H9 (cell line): ENCODE results near the gene TCF7L1. TPM values are rescaled to one million over a fixed set of nuclear protein-coding genes. Genes with fewer than 3 reads are reported as not detected.

Experiments used
- DNase-seq: peaks from one replicate; pipeline ENCODE4 v3.0.0-alpha.2; 2017
- H2AFZ ChIP-seq: one replicate; pipeline ENCODE4 v1.6.1; 2013; ENCODE audit warnings: mild to moderate bottlenecking, low read length, control low read depth, moderate library complexity
- H2AK5ac ChIP-seq: 2 replicates; pipeline ENCODE4 v1.6.1; 2013; ENCODE audit warnings: low read length, control low read depth, mixed read lengths; ENCODE audit not compliant: insufficient read length
- H2BK120ac ChIP-seq: one replicate; pipeline ENCODE4 v1.6.1; 2013; ENCODE audit warnings: low read depth, mild to moderate bottlenecking, low read length, control low read depth, inconsistent platforms; ENCODE audit not compliant: poor library complexity, severe bottlenecking
- H2BK12ac ChIP-seq: 2 replicates; pipeline ENCODE4 v1.6.1; 2013; ENCODE audit warnings: low read length, control low read depth, mixed read lengths, low read depth; ENCODE audit not compliant: insufficient read length
- H2BK15ac ChIP-seq: 2 replicates; pipeline ENCODE4 v1.6.1; 2013; ENCODE audit warnings: low read depth, low read length, control low read depth
- H2BK20ac ChIP-seq: one replicate; pipeline ENCODE4 v1.6.1; 2013; ENCODE audit warnings: low read depth, mild to moderate bottlenecking, low read length, control low read depth, inconsistent platforms; ENCODE audit not compliant: poor library complexity, severe bottlenecking
- H2BK5ac ChIP-seq: 2 replicates; pipeline ENCODE4 v1.6.1; 2013; ENCODE audit warnings: low read length, control low read depth, mixed read lengths; ENCODE audit not compliant: insufficient read length
- H3K14ac ChIP-seq: 2 replicates; pipeline ENCODE4 v1.6.1; 2013; ENCODE audit warnings: low read length, control low read depth; ENCODE audit not compliant: insufficient read depth
- H3K18ac ChIP-seq: 2 replicates; pipeline ENCODE4 v1.6.1; 2013; ENCODE audit warnings: low read depth, mild to moderate bottlenecking, mixed read lengths, low read length, control low read depth; ENCODE audit not compliant: insufficient read length
- H3K23ac ChIP-seq: 2 replicates; pipeline ENCODE4 v1.6.1; 2013; ENCODE audit warnings: low read length, control low read depth, mixed read lengths, low read depth; ENCODE audit not compliant: insufficient read length
- H3K23me2 ChIP-seq: 2 replicates; pipeline ENCODE4 v1.6.1; 2013; ENCODE audit warnings: low read depth, mild to moderate bottlenecking, mixed read lengths, low read length, control low read depth; ENCODE audit not compliant: insufficient read length, poor library complexity, severe bottlenecking
- H3K27ac ChIP-seq: 2 replicates; pipeline ENCODE4 v1.5.1; 2013; ENCODE audit warnings: low read length, control low read depth, mixed read lengths, low read depth; ENCODE audit not compliant: insufficient read length
- H3K27me3 ChIP-seq: 2 replicates; pipeline ENCODE4 v1.6.1; 2013; ENCODE audit warnings: low read length, control low read depth, inconsistent platforms; ENCODE audit not compliant: insufficient read depth
- H3K4ac ChIP-seq: 2 replicates; pipeline ENCODE4 v1.6.1; 2013; ENCODE audit warnings: low read depth, mild to moderate bottlenecking, control low read depth, inconsistent platforms, low read length, moderate library complexity
- H3K4me1 ChIP-seq: 2 replicates; pipeline ENCODE4 v1.6.1; 2013; ENCODE audit warnings: low read length, control low read depth, inconsistent platforms; ENCODE audit not compliant: insufficient read depth
- H3K4me2 ChIP-seq: 2 replicates; pipeline ENCODE4 v1.6.1; 2013; ENCODE audit warnings: low read length, control low read depth, mixed read lengths; ENCODE audit not compliant: insufficient read length, insufficient read depth
- H3K56ac ChIP-seq: 2 replicates; pipeline ENCODE4 v1.6.1; 2013; ENCODE audit warnings: low read depth, mild to moderate bottlenecking, mixed read lengths, low read length, control low read depth; ENCODE audit not compliant: insufficient read length
- H3K79me1 ChIP-seq: 2 replicates; pipeline ENCODE4 v1.6.1; 2013; ENCODE audit warnings: low read depth, mild to moderate bottlenecking, moderate library complexity, low read length, control low read depth, inconsistent platforms; ENCODE audit not compliant: insufficient read depth, poor library complexity, severe bottlenecking
- H3K79me2 ChIP-seq: 2 replicates; pipeline ENCODE4 v1.6.1; 2013; ENCODE audit warnings: low read length, control low read depth, inconsistent platforms; ENCODE audit not compliant: insufficient read depth
- H3K9ac ChIP-seq: 2 replicates; pipeline ENCODE4 v1.6.1; 2013; ENCODE audit warnings: low read length, control low read depth, mixed read lengths; ENCODE audit not compliant: insufficient read length; ENCODE audit errors: extremely low read depth
- H3K9me3 ChIP-seq: one replicate; pipeline ENCODE4 v1.6.1; 2013; ENCODE audit warnings: low read depth, low read length, inconsistent platforms; ENCODE audit not compliant: control insufficient read depth
- H3T11ph ChIP-seq: one replicate; pipeline ENCODE4 v1.6.1; 2013; ENCODE audit warnings: mild to moderate bottlenecking, low read length, control low read depth, inconsistent platforms
- H4K20me1 ChIP-seq: one replicate; pipeline ENCODE4 v1.6.1; 2013; ENCODE audit not compliant: control insufficient read depth, insufficient read length, insufficient read depth
- H4K5ac ChIP-seq: 2 replicates; pipeline ENCODE4 v1.6.1; 2013; ENCODE audit warnings: low read depth, mild to moderate bottlenecking, mixed read lengths, low read length, control low read depth; ENCODE audit not compliant: insufficient read length
- H4K8ac ChIP-seq: replicated peaks from 2 replicates; pipeline ENCODE4 v1.6.1; 2013; ENCODE audit warnings: low read length, control low read depth, mixed read lengths, low read depth; ENCODE audit not compliant: insufficient read length
- H4K91ac ChIP-seq: 2 replicates; pipeline ENCODE4 v1.6.1; 2013; ENCODE audit warnings: low read depth, mild to moderate bottlenecking, moderate library complexity, mixed read lengths, low read length, control low read depth; ENCODE audit not compliant: insufficient read length
- H3K27ac Mint-ChIP-seq, 3 experiments: 2 replicates in 2 of 3; 3 replicates in 1 of 3; pipeline ENCODE4 v1.8.0; 2020 to 2021; ENCODE audit warnings: mixed read lengths in 3 of 3, mild to moderate bottlenecking in 1 of 3, moderate library complexity in 1 of 3
- H3K27me3 Mint-ChIP-seq: 2 replicates; pipeline ENCODE4 v1.8.0; 2021; ENCODE audit warnings: low read depth, mild to moderate bottlenecking, moderate library complexity, mixed read lengths
- H3K36me3 Mint-ChIP-seq, 3 experiments: 2 replicates in 2 of 3; 3 replicates in 1 of 3; pipeline ENCODE4 v1.8.0; 2020 to 2021; ENCODE audit warnings: low read depth in 3 of 3, mixed read lengths in 3 of 3; ENCODE audit not compliant: insufficient read depth in 1 of 3
- H3K4me1 Mint-ChIP-seq, 2 experiments: 2 replicates each; pipeline ENCODE4 v1.8.0; 2020; ENCODE audit warnings: mixed read lengths in 2 of 2
- H3K4me3 Mint-ChIP-seq, 2 experiments: 2 replicates in 1 of 2; 3 replicates in 1 of 2; pipeline ENCODE4 v1.8.0; 2020 to 2021; ENCODE audit warnings: mild to moderate bottlenecking in 2 of 2, mixed read lengths in 2 of 2, moderate library complexity in 1 of 2
- H3K9me3 Mint-ChIP-seq, 2 experiments: 2 replicates in 1 of 2; 3 replicates in 1 of 2; pipeline ENCODE4 v1.8.0; 2020; ENCODE audit warnings: mild to moderate bottlenecking in 2 of 2, mixed read lengths in 2 of 2, moderate library complexity in 1 of 2
- CTCF ChIP-seq: fragments of 200-600 bp; sonication (generic); conservative IDR thresholded peaks from 3 replicates; pipeline ENCODE4 v1.8.0; 2021; ENCODE audit warnings: antibody characterized with exemption, mild to moderate bottlenecking
- WGBS: extraction: QIAGEN DNeasy Blood & Tissue Kit; methylation state at CpG from one replicate; pipeline ENCODE4 v1.1.7; 2013; ENCODE audit warnings: missing lambda C conversion rate, low lambda C conversion rate, mixed read lengths; ENCODE audit not compliant: insufficient read length; ENCODE audit errors: extremely low coverage; 5-methylcytosine and 5-hydroxymethylcytosine counted together
- total RNA-seq: library from RNA; stranded (reverse); gene quantifications from 2 replicates; pipeline ENCODE4 v1.2.1, GENCODE V29; 2021

TCF7L1 gene
- total RNA-seq, 1 experiment from 2014 or later = 112 TPM

DNA sequence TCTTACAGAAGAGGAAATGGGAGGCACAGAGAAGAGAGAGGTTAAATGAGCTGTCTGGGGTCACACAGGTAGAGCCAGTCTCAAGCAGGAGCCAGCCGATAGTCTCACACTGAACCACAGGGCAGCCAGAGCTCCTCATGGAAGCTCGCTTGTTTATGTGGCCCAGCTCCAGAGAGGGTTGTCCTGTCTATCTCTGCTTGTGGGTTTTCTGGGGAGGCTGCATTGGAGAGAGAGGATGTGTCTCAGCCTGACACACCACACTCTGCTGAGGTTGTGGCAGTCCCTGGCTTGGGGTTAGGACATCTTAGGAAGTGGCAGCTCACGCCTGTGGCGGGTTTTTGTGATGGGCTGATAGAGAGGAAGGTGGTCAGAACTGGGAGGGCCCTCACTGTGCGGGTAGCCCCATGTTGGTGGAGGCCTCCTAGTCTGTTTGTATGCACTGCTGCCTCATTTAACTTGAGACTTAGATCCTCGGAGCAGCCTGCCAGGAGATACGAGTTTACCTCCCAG is 52.3 kb downstream of the TCF7L1 start:
- peaks cover 5% of the 10 kb centered on the region; the same call in 1 of the 2 replicates for H3K4me1 ChIP-seq
- no peak overlapping the region for H2BK5ac ChIP-seq
- no peak overlapping the region for H4K91ac ChIP-seq
- H4K8ac ChIP-seq = no peak overlapping the region
- H3K27me3 ChIP-seq = no peaks in the 10 kb centered on the region
- H2AFZ ChIP-seq = no peak overlapping the region
- TF ChIP-seq CTCF = no peak
- no peak overlapping the region for H3K56ac ChIP-seq
- Mint-ChIP-seq H3K36me3 (peaks cover 13 to 26% (median 18%) of the 10 kb centered on the region in 3 experiments), H3K9me3 (no peaks in the 10 kb centered on the region), H3K4me3 (no peak overlapping the region; a peak in 1 of 5 replicates), H3K27ac (peak overlapping the region; percentile 48 to 93 (median 87)), H3K27me3 (no peaks in the 10 kb centered on the region), H3K4me1 (peaks cover 66 to 74% of the 10 kb centered on the region in 2 experiments)
- no peak overlapping the region for H2BK120ac ChIP-seq
- no peak overlapping the region for H3K23ac ChIP-seq
- no peak overlapping the region for H3K27ac ChIP-seq
- H3K4ac ChIP-seq = no peak overlapping the region
- no peaks in the 10 kb centered on the region for H3K23me2 ChIP-seq
- no peak overlapping the region for H3K9ac ChIP-seq
- no peak overlapping the region for H2BK20ac ChIP-seq
- DNase-seq = no peak
- H3K9me3 ChIP-seq = no peaks in the 10 kb centered on the region
- H4K5ac ChIP-seq = no peak overlapping the region
- H3K14ac ChIP-seq = no peak overlapping the region
- no peak overlapping the region for H2AK5ac ChIP-seq
- no CpG with 5 or more reads among the region's 7 CpGs for WGBS
- H2BK15ac ChIP-seq = no peak overlapping the region
- H3K79me2 ChIP-seq = peaks cover 40% of the 10 kb centered on the region; the same call in 1 of the 2 replicates
- H3T11ph ChIP-seq = no peak overlapping the region
- no peak overlapping the region for H3K4me2 ChIP-seq
- peaks cover 5% of the 10 kb centered on the region for H3K79me1 ChIP-seq
- H3K18ac ChIP-seq = no peak overlapping the region
- no peaks in the 10 kb centered on the region for H4K20me1 ChIP-seq
- H2BK12ac ChIP-seq = no peak overlapping the region
